HG02885 (cell line): ENCODE results near the gene SLIT3.

Experiments
- ATAC-seq: cut with Tn5 transposase; IDR thresholded peaks from one replicate; pipeline ENCODE4 v1.9.1; 2021; ENCODE audit warnings: mild to moderate bottlenecking; ENCODE audit not compliant: unreplicated experiment, poor library complexity

The SLIT3 gene

GRCh38 chr5:168798065-168799023 is 502.6 kb downstream of the SLIT3 start:
- no peak for ATAC-seq

GRCh38 chr5:168796593-168797580 is 504.1 kb downstream of the SLIT3 start:
- no peak for ATAC-seq

- no peak for ATAC-seq
These were observed 504.9 kb downstream of the SLIT3 start for GRCh38 chr5:168796000-168796399.

- ATAC-seq = no peak
These were observed 506.8 kb downstream of the SLIT3 start for GRCh38 chr5:168793841-168794837.

DNA sequence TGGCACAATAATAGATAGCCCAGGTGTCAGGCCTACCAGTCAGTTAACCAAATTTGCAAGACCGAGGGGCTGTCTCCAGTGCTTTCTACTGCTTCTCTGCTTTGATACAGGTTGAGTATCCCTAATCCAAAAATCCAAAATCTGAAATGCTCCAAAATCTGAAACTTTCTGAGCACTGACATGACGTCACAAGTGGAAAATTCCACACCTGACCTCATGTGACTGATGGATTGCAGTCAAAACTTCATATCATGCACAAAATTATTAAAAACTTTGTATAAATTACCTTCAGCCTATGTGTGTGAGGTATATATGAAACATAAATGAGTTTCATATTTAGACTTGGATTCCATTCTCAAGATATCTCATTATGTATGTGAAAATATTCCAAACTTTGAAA is 508.3 kb downstream of the SLIT3 start:
- no peak for ATAC-seq

DNA sequence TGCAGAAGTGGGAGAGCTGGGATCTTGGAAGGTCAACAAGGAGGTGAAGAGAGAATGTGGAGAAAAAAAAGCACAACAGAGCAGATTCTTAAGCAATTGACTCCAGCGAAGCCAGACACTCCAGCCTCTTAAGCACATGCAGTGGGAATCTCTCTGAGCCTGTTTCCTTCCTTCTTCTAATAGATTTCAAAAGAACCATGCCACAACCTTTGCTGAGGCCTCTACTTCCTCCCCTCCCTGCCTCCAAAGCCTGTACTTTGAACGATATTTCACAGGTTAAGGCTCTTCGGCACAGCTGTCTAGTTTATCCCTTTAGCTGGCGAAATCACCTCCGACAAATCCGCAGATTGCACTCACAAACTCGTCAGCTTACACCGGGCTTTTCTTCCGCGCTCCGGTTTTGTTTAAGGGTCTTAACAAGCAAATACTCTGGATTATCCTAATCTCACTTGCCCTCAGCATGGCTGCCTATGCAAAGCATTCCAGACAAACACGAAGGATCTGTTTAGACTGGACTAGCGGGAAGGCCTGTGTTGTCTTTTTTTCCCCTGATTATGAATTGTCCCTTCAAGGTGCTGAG is 510.2 kb downstream of the SLIT3 start:
- ATAC-seq = no peak

DNA sequence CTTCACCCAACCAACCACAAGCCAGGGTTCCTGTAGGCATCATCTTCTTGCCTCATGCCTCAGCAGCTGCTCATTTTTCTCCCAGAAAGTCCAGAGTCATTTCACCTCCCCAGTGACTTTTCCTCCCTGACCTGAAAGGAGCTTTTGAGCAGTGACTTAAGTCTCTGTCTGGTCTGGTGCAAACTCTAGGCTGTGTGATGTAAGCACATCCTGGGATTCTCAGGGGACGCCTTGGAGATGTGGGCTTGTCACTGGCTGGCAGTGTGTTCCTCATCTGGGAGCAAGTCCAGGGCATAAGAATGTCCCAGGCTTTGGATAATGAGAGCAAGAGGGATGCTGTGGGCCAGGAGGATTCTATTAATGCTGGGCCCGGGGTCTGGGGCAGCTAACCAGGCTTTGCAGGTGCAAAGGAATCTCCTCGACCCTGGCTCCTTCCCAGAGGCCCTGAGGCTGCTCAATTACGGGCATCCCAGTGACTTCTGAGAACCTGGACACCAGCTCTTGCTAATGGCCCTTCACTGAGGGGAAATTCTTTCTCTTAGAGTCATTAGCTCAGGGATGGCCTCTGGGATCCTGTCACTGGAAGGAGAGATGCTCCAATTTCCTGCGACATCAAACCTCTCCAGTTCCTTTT is 510.8 kb downstream of the SLIT3 start:
- no peak for ATAC-seq

GRCh38 chr5:168788786-168789185 is 512.2 kb downstream of the SLIT3 start:
- ATAC-seq = no peak

DNA sequence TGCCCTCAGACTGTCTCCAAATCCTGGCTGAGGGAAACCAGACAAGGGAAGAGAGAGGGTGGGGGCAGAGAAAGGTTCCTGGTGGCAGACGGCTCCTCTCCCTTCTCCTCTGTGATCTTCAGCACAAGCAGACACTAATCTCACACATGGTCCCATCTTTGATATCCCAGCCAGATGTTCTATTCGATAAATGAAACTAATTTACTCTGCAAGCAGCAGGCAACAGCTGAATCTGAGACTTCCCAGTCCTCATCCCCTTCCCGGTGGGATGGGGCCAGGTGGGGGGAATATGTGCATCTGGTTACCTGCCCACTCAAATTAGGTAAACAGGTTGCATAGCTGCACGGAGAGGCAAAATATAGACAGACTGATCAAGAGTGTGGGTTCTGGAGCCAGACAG is 512.8 kb downstream of the SLIT3 start:
- ATAC-seq = no peak

GRCh38 chr5:168786147-168786546 is 514.8 kb downstream of the SLIT3 start:
- no peak for ATAC-seq

- ATAC-seq = no peak
These were observed 516.5 kb downstream of the SLIT3 start for GRCh38 chr5:168784454-168784853.

DNA sequence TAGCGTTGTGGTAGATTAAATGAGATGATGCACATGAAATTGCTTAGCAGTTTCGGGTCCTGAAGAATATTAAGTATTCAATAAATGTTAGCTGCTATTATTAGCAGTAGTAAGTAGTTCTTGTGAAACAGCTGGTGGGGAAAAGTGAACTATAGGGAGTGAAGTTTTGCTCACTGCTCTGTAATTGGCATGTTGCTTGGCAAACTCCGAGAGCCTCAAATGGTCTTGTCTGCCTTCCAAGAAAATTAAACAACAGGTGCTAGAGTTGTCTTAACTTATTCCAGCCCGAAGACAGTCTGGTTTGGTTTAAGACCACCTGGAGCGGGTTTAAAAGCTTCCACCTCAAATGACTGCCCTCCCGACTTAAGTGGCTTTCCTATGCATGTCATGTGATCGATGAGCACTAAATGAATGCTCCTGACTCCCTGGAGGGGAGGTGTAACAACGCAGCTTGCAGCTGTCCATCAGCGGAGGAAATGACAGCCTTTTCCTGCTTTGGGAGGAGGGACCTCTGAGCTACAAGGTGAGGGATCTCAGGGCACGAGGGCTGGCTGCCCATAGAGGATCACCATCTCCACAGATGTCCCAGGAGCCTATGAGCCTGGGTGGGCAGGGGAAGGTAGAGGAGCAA is 518.9 kb downstream of the SLIT3 start:
- no peak for ATAC-seq

DNA sequence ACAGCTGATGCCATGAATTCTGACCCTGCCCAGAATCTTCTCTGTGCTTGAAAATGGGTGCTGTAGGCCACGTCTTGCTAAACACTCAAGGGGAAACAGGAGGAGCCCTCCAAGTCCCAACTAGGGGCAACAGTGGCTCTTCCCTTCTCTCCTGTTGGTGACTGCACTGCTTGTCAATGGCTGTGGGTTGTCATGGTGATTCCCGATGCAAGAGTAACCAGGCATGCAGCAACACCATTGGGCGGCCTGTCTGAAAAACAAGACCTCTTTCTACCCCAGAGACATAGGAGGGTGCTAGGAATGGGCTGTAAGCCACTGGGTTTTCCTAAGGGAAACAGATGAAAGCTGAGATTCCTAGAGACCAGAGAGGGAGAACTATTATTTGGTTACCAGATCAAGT is 520.1 kb downstream of the SLIT3 start:
- no peak for ATAC-seq

- ATAC-seq = no peak
These were observed 521.6 kb downstream of the SLIT3 start for GRCh38 chr5:168779333-168779732.

DNA sequence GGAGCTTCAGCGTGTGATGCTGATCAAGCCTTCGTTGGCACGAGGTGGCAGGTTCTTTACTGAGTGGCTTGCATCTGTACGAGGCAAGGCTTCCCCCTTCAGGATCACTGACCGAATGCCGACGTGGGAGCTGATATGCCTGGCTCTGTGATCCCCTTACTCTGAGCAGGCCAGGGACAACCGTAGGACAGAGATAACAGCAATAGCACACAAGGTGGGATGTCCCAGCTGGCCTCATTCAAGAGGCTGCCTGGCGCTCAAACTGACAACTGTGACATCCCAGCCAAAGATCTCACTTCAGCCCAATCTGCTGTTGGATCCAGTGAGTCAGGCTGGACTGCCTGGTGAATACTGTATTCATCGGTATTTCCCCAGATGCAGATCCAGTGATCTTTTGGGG is 522.4 kb downstream of the SLIT3 start:
- no peak for ATAC-seq

DNA sequence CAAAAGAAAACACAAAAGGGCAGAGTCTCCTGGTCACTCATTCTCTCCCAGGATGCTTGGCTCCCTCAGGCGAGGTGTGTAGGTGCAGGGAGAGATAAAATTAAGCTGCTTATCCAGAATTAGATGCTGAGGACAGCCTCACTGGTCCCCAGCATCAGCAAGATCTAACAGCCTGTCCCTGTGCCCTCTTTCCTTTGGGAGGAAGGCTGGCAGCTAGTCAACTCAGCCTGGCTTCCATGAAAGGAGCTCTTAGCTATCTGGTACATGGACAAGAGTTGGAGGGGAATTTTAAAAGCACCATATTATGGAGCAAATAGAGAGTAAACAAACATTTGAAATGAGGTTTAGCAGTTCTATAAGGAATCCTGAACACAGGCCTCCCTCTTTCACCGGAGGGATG is 523.3 kb downstream of the SLIT3 start:
- no peak for ATAC-seq

GRCh38 chr5:168776070-168776469 is 524.9 kb downstream of the SLIT3 start:
- ATAC-seq = no peak

DNA sequence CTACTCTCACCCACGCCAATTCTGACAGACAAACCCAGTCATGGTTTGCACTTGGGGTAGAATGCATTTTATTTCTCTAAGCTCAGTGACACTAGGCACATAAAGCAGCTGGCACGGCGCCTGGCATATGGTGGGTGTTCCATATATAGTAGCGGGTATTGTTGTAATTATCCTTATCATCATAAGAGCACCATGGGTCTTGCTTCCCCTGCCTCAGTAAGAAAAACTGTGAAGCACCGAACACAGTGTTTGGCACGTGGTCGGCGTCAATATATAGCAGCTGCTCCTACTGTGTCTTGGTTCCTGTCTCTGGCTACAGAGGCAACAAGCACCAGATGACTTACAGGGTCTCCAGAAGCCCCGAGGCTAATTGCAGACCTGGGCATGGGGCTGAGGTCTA is 527.7 kb downstream of the SLIT3 start:
- no peak for ATAC-seq
